Kidney epithelial cell (primary cell): ENCODE measurements around the gene TTF1. TPM values are rescaled to one million over a fixed set of nuclear protein-coding genes. Genes with fewer than 3 reads are reported as not detected.

Source experiments
- DNase-seq: peaks from one replicate; pipeline ENCODE4 v3.0.0-alpha.2; 2010; ENCODE audit warnings: low read depth
- H3K27me3 ChIP-seq: 2 replicates; pipeline ENCODE4 v1.6.0; 2011; ENCODE audit warnings: low read length; ENCODE audit not compliant: control insufficient read depth, insufficient read depth
- H3K36me3 ChIP-seq: 2 replicates; pipeline ENCODE4 v1.5.1; 2011; ENCODE audit warnings: low read length; ENCODE audit not compliant: control insufficient read depth, insufficient read depth
- H3K4me3 ChIP-seq: 2 replicates; pipeline ENCODE4 v1.5.1; 2011; ENCODE audit warnings: low read depth, mild to moderate bottlenecking, control low read depth, low read length
- CTCF ChIP-seq: IDR thresholded peaks from 2 replicates; pipeline ENCODE4 v1.5.1; 2011; ENCODE audit warnings: mild to moderate bottlenecking, moderate library complexity, low read length, control low read depth, inconsistent platforms; ENCODE audit not compliant: insufficient read depth, poor library complexity, severe bottlenecking
- total RNA-seq: library from RNA; depleted of rRNA; stranded (reverse); fragments of >200 nt; gene quantifications from 2 replicates; pipeline ENCODE4 v1.2.3, GENCODE V29; 2015

TTF1 gene
- total RNA-seq, 1 donor from 2014 or later = 11.5 TPM

- H3K27me3 ChIP-seq = peaks cover 6% of the 10 kb centered on the region
- no peak overlapping the region for H3K4me3 ChIP-seq
- no peaks in the 10 kb centered on the region for H3K36me3 ChIP-seq
- TF ChIP-seq CTCF = no peak
- DNase-seq = no peak
Measured at GRCh38 chr9:132446887-132447286, 40.2 kb upstream of the TTF1 start.

- no peak for DNase-seq
- Histone ChIP-seq H3K27me3 (peaks cover 10% of the 10 kb centered on the region), H3K4me3 (no peak overlapping the region), H3K36me3 (no peaks in the 10 kb centered on the region)
- TF ChIP-seq CTCF = no peak
Measured at GRCh38 chr9:132443951-132444607, 37.4 kb upstream of the TTF1 start.

DNA sequence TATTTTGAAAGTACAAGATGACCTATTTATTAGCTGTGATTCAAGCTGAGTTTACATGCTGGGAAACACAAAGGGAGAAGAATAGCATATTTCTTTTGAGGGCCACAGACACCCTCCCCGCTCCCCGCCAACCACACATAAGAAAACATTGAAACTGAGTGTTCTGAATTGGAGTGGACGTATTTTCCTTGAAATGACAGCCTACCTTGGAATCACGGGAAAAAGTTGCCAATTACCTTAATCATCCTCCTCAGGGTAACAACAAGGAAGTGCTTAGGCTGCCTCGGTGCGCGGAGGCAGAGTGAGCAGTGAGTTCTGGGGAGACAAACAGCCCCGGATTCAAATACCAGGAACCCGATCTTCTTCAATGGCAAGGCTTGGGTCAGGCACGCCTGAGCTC is 34.8 kb upstream of the TTF1 start:
- DNase-seq = no peak
- peaks cover 6% of the 10 kb centered on the region for H3K27me3 ChIP-seq
- no peak overlapping the region for H3K4me3 ChIP-seq
- no peak for TF ChIP-seq CTCF
- H3K36me3 ChIP-seq = no peaks in the 10 kb centered on the region

DNA sequence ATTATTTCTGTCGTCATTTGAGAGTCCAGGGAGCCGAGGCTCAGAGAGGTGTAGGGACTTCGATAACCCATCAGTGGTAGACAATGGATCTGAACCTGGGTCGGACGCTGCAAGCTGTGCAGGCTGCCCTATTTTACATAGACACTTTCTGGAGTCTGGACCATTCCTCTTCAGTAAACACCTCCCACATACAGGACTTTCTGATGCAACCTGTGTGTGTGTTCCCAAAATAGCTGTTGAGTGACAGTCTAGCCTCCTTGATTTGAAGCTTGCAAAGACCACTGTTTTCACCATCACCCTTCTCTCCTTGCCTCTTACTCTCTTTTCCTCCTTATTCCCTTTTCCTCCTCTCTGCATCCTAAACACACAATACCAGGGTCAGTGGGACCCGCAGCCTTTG is 34.1 kb upstream of the TTF1 start:
- no peak overlapping the region for H3K4me3 ChIP-seq
- peaks cover 6% of the 10 kb centered on the region for H3K27me3 ChIP-seq
- DNase-seq = no peak
- no peak for TF ChIP-seq CTCF
- H3K36me3 ChIP-seq = no peaks in the 10 kb centered on the region

DNA sequence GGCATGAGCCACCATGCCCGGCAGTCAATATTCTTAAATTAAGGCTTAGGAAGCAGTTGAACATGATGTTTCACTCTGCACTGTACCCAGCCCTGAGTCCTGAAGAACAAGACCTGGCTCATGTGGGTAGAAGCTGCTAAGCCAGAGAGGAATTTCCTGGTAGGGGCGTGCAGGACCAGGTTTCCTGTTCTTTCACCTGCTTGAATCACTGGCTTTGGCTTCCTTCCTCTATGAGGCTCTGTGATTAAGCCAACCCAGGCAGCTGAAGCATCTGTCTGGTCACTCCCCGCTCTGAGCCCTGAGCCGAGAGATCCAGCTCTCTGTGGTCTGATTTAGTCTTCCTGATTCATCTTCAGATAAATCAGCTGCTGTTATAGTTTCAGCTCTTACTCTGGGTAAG is 32.5 kb upstream of the TTF1 start:
- Histone ChIP-seq H3K27me3 (peaks cover 10% of the 10 kb centered on the region), H3K36me3 (no peaks in the 10 kb centered on the region), H3K4me3 (no peak overlapping the region)
- DNase-seq = no peak
- no peak for TF ChIP-seq CTCF

GRCh38 chr9:132434881-132435280 is 28.2 kb upstream of the TTF1 start:
- Histone ChIP-seq H3K36me3 (no peaks in the 10 kb centered on the region), H3K27me3 (peaks cover 5% of the 10 kb centered on the region), H3K4me3 (no peak overlapping the region)
- no peak for DNase-seq
- TF ChIP-seq CTCF = no peak
